ENCODE results near the gene HUWE1.

HUWE1 gene

DNA sequence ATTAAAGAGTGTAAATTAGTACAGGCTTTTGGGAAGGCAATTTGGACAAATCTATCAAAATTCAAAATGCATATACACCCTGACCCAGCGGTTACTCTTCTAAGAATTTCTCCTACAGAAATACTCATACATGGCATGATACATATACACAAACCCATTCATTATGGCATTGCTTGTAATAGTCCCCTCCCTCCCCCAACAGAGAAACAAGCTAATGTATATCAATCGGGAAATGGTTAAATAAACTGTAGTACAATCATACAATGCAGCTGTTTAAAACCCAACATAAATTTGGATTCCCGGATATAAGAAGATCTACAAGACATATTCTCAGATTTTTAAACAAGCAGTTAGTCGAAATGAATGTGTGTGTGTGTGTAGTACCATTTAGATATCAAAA is 808 bp downstream of the HUWE1 start:
- DNase-seq: peak; percentile 70

GRCh38 chrX:53684415-53685192 is 1.9 kb downstream of the HUWE1 start:
- DNase-seq: peak; percentile 73

DNA sequence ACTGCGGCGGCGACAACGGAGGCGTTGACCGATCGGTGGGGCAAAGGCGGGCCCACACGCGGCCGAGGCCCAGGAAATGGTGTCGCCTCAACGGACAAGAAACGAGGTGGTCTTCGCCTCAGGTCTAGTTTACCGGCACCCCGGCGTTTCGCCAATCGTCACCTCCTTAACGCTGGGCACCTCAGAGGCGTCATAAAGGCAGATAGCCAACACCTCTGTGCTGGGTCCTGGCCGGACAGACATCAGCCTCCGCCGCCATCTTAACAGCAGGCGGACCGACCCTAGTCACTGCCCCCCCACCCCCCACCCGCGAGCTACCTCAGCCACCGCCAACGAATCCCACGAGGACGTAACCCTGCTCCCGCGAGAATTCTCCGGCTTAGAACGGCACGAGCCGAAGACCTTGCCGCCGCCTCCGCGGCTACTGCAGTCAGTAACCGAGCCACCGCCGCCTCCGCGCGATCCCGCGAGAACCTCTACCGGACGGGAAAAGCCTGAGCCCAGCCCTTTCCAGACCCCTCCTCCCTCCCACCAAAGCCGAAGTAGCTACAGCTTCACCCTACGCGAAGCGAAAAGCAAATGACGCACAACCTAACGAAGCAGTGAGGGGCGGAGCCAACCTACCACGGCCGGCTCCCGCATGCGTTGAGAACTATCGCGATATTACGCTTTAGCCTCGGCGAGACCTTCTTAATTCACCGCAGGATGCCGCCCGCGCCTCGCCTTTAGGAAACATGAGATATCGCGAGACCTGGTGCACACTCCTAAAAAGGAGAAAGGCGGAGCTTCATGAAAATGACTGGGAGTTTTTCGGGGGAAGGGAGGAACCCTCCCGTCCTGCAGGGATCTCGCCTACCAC is 2.7 kb downstream of the HUWE1 start:
- DNase-seq: peak; percentile 99

- DNase-seq: peak; percentile 54
Measured at GRCh38 chrX:53682885-53683555, 3.5 kb downstream of the HUWE1 start.

DNA sequence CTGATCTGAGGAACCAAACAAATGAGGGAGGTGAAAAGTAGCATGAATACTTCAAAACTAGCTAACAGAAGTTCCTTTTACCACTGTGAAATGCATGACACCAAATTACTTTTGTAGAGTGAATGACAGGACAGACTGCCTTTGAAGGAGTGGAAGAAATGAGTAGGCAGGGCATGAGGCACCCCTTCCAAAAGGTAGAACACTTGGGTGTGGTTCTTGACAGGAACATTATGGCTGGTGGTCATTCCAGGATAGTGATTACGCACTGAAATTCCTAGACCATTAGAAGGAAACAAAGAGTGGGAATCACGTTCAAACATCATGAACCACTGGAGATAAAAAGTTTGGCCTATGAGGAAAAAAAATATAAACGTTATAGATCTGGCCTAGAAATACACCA is 4.9 kb downstream of the HUWE1 start:
- DNase-seq: no peak

DNA sequence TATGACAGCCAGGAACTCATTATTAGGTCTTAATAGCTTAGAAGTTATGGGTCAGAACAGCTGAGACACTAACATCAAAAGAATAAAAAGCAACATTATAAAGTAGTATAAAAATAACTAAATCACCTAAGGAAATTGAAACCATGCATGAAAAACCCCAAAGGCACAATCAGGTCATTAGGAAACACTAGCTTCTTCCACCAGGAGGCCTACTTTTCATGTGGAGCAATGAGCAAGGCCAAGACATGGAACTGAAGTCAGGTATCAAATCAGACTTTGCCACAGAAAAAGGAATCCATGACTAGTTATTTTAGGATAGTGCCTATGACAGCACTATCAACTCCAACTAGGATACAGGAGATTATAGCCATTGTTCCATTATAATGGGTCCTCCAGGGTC is 7.9 kb downstream of the HUWE1 start:
- DNase-seq: no peak

- no peak for DNase-seq
Measured at GRCh38 chrX:53677286-53677685, 9.2 kb downstream of the HUWE1 start.

- DNase-seq: no peak
Measured at GRCh38 chrX:53674581-53674980, 11.9 kb downstream of the HUWE1 start.

DNA sequence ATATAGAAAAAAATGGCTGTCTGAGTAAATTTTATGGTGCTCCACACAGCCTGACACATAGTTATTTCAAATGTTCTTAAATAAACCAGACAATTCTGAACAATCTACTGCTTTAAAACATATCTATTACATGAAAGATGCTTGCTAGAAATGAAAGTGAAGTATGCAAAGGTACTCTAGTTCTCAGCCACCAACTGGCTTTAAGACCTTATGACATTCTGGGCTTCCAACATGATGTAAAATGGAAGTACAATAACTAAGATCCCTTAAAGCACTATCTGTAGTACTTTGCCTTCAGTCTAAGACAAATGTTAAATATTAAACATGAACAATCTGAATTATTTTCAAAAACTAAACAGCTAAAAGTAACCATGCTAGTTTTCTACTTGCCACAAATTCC is 17.3 kb downstream of the HUWE1 start:
- DNase-seq: no peak

GRCh38 chrX:53666171-53666570 is 20.3 kb downstream of the HUWE1 start:
- no peak for DNase-seq

GRCh38 chrX:53660004-53660403 is 26.5 kb downstream of the HUWE1 start:
- no peak for DNase-seq

- no peak for DNase-seq
Measured at GRCh38 chrX:53659039-53659438, 27.5 kb downstream of the HUWE1 start.

DNA sequence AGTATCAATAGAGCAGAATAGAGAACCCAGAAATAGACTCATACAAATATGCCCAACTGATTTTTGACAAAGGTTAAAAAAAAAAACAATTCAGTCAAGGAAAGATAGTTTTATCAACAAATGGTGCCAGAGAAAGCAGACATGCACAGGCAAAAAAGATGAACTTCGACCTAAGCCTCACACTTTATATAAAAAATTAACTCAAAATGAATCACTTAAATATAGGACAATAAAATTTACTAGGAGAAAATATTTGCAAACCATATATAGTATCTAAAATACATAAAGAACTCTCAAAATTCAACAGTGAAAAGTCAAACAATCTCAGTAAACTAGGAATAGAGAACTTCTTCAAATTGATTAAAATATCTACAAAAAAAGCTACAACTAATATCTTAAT is 29.7 kb downstream of the HUWE1 start:
- DNase-seq: no peak

- no peak for DNase-seq
Measured at GRCh38 chrX:53654376-53654775, 32.1 kb downstream of the HUWE1 start.

DNA sequence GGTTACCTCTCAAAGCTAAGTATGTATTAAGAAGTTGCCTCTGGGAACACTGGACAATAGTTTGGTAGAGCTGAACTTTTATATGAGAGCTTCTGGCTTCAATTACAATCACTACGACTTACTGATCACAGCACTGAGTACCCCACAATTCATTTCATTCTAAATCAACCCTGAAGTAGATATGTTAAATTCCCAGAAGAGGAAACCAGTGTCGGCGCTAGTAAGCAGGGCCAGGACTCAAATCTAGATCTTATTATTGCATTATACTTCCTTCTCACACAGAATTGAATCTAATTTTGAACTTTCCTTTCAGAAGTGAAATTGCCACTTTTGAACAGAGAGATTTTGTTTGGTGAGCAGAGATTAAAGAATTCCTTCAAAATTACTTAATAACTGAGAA is 41.8 kb downstream of the HUWE1 start:
- DNase-seq: no peak

DNA sequence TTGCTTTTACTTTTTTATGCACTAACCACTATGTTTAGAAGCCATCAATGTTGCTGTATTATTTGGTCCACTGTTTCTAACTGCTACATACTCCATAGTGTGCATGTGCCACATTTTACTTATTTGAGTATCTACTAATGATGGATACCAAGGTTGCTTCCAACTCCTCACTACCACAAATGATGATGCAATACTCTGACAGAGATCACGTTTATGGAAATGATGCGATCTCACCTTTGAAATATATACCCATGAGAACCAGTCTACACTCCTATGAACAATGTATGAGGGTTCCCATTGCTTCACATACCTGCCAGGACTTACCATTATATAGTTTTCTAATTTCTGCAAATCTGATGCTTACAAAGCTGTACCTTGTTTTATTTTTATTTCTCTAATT is 44.2 kb downstream of the HUWE1 start:
- DNase-seq: no peak

- DNase-seq: no peak
Measured at GRCh38 chrX:53639257-53639656, 47.3 kb downstream of the HUWE1 start.

- no peak for DNase-seq
Measured at GRCh38 chrX:53637479-53637878, 49.0 kb downstream of the HUWE1 start.

- DNase-seq: no peak
Measured at GRCh38 chrX:53631156-53631555, 55.4 kb downstream of the HUWE1 start.

- no peak for DNase-seq
Measured at GRCh38 chrX:53630261-53630660, 56.3 kb downstream of the HUWE1 start.

DNA sequence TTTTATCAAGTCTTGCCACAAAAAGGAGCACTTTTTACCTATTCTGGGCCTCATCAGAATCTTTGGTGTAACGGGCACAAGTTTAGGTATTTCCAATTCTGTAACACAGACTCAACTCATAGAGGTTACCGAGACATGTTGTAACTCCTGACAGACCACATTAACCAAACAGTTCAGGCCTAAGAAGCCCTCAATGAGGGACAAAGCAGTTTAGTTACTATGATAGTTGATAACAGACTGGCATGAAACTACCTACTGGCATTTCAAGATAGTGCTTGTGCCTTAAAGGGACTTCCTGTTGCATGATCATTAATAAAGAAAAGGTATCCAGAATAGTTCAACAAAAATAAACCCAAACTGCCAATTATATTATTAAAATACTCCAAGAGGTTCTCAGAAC is 64.1 kb downstream of the HUWE1 start:
- no peak for DNase-seq

DNA sequence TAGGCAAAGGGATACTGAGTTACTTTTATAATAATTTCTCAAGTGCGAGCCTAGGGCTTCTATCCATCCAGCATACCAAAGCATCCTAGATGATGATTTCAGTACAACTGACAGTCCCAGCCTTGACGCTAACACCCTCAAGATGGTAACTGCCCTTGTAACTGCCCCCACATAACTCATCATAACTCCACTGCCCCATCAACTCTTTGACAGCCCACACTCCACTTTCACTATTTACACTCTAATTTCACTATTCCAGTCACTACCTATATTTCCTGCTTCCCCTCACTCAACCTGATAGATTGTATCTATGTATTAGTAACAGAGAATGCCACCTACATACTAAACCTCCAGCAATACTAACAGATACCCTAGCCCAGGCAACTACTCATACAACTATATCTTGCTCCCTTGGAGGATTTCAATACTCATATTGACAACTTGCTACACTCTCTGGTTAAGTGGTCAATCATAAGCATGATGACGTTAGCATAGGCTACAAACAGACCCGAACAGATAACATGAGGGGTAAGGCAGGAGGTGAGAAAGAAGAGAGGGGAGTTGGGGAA is 65.0 kb downstream of the HUWE1 start:
- DNase-seq: no peak

DNA sequence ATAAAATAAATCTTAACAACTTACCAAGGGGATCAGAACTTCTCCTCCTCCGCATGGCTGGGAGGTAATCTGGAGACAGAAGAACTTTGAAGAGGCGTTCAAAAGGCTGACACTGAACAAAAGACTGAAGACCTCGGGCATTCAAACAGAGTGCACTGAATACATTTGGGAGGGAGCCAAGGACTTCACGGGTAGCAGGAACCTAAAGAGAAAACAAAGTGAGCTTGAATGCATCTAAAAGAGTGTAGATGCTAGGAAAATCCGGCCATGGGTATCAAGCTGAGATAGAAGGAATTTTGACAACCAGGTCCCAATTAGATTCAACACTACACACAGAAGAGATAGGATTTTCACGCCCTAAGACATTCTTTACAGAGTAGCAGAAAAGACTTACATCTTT is 69.6 kb downstream of the HUWE1 start:
- no peak for DNase-seq

All from NCI-H1092 treated with DMSO at 0.1 percent for 48 hours (cell line).